HT-29 (cell line): ENCODE data around the gene CACHD1. TPM values are rescaled to one million over a fixed set of nuclear protein-coding genes. Genes with fewer than 3 reads are reported as not detected.

Experiments used
- DNase-seq: peaks from one replicate; pipeline ENCODE4 v3.0.0-alpha.2; 2015; ENCODE audit warnings: low spot score
- total RNA-seq: library from RNA; depleted of rRNA; stranded (reverse); fragments of >200 nt; shearing (Covaris generic); gene quantifications from 2 replicates; pipeline ENCODE4 v1.2.3, GENCODE V29; 2014; rRNA removed

CACHD1 gene
- total RNA-seq, result not detected in 2 replicates

DNA sequence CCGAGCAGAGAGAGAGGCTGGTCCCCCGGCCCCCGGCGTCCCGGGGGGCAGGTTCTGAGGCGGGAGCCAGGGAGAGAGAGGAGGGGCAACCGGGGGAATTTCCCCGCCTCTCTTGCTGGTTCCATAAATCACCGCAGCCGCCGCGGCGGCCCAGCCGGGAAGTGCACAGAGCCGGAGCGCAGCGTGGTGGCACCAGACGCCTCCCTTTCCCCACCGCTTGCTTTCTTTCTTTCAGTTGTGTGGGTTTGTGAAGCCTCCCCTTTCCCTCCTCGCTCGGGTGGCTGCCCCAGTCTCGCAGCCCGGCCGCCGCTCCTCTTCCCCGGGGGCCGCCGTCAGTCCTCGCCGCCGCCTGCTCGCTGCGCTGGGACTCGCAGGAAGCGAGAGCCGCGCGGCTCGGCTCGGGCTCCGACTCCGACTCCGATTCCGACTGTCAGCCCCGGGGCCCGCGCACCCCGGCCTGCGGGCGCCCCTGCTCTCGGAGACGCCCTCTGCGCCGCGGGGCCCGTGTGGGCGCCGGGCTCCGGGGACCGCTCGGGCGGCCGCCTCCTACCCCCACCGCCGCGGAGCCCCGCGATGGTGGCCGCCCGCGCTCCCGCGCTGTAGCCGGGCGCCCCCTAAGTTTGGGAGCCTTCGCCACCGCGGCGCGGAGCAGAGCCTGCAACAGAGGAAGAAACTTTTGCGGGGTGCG is at the start of gene CACHD1:
Gene CACHD1, plus strand, starts transcription at position 153 of the 688 bp plus-strand sequence. CDS start 616 bp downstream, outside the sequence.
- no peak for DNase-seq

DNA sequence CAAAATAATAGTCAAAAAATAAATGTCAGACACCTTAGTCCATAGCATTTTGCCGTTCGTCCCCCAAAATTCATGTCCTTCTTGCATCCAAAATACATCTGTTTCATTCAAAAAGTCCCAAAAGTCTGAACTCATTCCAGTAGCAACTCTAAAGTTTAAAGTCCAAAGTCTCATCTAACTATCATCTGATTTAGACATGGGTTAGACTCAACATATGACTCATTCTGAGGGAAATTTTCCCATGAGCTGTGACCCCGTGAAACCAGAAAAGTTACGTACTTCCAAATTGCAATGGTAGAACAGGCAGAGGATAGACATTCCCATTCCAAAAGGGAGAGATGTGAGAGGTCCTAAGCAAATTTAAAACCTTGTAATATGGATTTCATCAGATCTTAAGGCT is 48.6 kb upstream of the CACHD1 start:
- no peak for DNase-seq

DNA sequence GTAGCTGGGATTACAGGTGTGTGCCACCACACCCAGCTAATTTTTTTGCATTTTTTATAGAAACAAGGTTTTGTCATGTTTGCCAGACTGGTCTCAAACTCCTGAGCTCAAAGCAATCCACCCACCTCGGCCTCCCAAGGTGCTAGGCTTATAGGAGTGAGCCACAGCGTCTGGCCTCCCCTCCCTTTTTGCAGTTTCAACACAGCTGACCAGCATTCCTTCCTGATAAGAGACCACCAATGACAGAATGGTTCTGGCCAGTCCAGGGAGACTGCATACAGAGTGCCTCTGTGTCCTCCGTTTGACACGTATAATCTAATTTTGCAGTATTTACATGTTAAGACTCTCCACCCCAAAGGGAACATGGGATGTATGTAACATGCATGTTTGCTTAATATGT is 46.4 kb upstream of the CACHD1 start:
- DNase-seq, result no peak

DNA sequence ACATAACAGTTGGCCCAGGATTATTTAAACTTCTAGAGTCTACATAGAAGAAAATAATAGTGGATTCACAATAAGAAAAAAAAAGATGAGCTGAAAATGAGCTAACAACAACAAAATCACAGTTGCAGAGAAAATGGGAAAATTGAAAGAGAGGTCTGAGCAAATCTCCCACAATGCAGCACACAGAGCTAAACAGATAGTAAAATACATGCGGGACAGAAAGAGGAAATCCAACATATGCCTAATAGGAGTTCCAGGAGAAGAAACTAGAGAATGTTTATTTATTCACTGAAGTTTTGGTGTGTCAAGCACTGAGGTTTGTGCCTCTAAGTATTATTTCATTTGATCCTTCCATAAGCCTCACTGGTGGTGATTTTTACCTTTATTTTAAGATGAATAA is 45.5 kb upstream of the CACHD1 start:
- no peak for DNase-seq

DNA sequence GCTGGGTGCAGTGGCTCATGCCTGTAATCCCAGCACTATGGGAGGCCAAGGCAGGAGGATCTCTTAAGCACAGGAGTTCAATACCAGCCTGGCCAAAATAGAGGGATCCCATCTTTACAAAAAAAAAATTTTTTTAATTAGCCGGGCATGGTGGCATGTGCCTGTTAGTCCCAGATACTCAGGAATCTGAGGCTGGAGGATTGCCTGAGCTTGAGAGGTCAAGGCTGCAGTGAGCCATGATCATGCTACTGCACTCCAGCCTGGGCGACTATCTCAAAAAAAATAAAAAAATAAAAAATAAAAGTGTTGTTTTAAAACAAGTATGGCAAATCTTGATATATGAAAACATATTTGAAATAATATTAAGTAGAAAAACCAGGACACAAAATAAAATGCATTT is 44.4 kb upstream of the CACHD1 start:
- no peak for DNase-seq

DNA sequence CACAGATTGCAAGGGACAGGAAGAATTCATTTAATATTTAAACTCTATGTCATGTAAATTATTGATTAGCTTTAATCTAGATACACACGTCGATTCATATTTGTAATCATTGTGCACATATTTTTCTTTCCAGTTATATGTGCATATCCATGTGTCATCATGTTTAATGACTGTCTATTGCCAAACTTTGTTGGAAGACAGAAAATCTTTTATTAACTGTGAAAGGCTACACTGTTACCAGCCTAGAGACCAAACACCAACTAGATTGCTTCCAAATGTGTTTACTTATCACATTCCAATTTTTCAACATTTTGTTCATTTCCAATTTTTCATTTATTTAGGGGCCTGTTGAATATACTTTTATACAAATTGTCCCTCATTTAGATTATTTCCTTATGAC is 43.2 kb upstream of the CACHD1 start:
- no peak for DNase-seq

DNA sequence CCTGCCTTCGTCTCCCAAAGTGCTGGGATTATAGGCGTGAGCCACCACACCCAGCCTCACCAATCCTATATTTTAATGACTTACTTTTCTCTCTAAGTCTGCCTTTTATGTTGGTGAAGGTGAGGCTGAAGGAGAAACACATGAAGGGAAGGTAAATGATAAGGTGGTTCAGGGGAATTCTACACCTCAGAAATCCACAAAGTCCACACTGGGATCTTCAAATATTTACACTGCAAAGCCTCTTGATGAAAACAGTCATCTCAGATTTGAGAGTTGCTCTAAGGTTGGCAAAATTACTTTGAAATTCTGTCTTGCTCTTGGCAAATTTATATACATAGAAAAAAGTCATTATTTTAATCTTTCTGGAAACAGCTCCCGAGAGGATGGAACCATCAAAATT is 42.0 kb upstream of the CACHD1 start:
- no peak for DNase-seq

DNA sequence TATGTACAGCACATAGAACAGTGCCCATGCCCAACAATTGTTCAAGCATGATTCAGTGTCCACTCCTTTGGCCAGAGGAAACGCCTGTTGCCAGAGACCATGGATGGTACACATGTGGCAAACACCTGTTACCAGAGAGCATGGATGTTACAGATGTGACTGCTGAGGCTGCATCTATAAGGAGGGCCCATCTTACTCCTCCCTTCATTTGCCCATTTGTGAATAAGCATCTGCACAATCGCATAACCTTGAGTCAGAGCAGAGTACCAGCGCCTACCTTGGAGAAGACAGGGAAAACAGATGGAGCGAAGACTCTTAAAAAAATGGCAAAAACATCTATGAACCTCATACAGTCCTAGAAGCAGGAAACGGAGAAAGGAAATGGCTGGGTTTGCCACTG is 36.6 kb upstream of the CACHD1 start:
- no peak for DNase-seq

DNA sequence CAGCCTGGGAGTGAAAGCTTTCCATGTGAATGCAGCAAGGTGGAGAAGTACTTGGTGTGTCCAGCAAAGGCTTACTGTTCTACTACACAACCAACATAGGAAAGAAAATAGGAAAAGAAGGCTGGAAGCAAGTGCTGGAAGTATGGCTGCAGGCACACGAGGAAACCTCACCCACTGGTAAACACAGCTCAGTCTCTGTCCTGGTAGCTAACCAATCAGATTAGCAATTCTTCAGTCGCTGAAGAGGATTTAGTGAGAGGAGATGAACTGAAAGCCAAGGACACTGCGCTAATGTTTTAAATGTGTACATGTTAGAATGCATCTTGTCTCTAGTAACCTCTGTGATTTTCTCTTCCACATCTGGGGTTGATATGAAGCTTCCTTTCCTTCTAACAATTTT is 36.2 kb upstream of the CACHD1 start:
- DNase-seq, result no peak

DNA sequence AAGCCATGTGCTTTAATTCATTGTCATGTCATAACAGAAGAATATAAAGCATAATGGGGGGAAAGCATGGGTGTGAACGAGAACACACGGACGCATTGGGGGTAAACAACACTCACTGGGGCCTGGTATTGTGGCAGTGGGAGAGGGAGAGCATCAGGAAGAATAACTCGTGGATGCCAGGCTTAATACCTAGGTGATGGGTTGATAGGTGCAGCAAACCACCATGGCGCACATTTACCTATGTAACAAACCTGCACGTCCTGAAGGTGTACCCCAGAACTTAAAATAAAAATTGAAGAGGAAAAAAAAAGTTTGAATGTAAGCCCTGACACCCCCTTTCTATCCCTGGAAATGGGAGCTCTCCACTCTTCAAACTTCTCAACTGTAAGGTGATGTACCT is 34.9 kb upstream of the CACHD1 start:
- DNase-seq, result no peak

DNA sequence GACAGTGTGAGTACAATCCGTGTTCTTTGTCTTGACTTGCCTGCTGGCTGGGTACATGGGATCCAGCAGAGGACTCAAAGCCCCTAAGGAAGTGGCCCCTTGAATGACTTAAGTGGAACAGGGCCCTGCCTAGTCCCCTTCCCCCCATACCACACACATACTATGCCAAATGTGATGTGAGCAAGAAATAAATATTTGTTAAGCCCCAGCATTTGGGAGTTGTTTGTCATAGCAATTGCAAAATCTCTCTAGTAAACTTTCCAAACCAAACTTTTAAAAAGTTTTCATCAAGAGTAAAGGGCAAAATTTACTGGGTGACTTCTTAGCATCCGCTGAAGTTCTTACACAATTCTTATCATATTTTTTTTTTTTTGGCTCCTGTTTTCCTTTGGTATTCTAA is 32.5 kb upstream of the CACHD1 start:
- DNase-seq, result no peak

DNA sequence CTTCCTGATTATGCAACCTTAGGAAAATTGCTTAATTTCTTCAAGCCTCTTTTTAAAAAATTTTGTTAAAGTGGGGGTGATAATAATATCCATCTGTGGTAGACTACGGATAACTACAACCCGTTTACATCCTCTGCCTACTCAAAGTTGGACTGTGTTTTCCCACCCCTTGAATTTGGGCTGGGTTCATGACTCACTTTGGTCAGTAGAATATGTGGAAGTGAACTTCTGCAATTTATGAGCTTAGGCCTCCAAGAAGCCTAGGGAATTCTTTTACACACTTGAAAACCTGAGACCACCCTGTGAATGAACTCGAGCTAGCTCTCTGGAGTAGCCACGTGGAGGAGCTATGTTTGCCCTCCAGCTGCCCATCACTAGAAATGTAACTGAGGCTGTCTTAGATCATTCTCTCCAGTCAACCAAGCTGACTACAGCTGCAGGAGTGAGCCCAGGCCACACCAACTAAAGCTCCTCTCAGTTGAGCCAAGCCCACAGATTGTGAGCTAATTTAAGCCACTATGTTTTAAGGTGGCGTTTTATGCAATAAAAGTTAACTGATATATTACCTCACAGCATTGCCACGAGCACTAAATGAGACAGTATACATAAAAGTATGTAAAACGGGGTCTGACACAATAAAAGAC is 29.6 kb upstream of the CACHD1 start:
- DNase-seq, result no peak

DNA sequence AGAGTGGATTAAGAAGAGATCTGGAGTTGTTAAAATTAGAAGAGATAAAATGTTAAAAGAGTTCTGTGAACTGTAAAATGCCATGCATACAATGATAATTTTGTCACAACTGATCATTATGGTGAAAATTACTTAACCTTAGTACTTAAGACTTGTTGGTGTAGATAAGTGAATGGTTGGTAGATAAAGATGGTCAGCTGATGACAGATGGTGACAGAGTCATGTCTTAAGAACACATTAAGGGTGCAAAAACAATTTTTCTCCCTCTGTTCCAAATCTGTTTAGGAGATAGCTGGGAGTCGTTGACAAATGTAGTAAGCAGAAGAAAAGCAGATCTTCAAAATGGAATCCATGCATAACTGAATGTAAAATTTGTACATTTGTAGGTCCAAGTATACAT is 18.5 kb upstream of the CACHD1 start:
- DNase-seq, result no peak

DNA sequence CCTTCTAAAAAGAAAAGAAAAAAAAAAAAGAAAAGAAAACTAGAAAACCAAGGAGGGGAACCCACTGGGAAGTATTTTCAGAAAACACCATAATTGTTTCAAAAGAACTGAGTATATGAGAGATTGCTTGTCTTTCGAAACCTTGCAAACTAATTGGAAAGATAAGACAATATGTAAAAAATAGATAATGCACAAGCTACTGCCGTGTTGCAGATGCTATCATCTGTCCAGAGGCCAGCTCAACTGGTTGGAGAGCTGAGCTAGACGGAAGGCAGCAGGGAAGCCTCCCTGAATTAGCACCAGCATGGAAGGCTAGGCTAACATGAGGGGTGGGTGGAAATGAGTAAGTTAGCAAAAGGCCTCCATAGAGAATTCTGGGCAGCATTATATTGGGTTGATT is 16.2 kb upstream of the CACHD1 start:
- DNase-seq, result no peak

DNA sequence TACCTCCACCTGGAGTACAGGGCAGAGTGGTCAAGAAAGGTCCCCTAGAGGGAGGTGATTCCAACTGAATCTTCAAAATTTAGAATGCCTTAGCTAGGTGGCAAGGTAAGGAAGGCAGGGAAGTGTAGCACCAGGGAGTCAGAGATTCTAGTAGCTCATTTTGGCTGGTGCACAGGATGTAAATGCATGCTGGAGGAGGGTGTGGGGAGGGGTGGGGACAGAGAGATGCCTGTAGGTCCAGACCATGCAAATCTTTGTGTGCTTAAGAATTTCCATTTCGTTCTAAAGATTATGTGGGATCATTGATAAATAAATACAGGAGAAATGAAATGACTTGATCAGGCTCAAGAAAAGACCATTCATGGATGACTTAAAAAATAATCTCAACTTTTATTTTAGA is 11.0 kb upstream of the CACHD1 start:
- DNase-seq, result no peak

DNA sequence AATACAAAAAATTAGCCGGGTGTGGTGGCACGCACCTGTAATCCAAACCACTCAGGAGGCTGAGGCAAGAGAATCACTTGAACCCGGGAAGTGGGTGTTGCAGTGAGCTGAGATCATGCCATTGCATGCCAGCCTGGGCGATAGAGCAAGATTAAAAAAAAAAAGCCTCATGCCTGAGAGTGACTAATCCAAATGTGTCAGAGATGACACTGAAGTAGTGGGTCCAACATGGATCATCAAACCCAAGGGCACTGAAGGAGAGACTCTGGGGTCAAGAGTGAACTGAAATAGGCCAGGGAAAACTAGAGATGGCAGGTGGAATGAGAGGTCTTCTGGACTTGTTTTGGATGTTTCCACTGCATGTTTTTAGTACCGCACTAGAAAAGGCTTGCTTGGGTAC is 10.2 kb upstream of the CACHD1 start:
- DNase-seq, result no peak

DNA sequence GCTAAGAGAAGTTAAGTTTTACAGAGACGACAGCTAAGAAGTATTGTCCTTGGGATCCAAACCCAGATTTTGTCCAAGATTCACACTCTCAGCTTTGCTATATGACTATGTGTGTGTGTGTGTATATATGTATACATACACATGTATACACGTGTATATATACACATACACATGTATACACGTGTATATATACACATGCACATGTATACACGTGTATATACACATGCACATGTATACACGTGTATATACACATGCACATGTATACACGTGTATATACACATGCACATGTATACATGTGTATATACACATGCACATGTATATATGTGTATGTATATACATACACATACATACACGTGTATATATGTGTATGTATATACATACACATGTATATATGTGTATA is 3.9 kb upstream of the CACHD1 start:
- no peak for DNase-seq

DNA sequence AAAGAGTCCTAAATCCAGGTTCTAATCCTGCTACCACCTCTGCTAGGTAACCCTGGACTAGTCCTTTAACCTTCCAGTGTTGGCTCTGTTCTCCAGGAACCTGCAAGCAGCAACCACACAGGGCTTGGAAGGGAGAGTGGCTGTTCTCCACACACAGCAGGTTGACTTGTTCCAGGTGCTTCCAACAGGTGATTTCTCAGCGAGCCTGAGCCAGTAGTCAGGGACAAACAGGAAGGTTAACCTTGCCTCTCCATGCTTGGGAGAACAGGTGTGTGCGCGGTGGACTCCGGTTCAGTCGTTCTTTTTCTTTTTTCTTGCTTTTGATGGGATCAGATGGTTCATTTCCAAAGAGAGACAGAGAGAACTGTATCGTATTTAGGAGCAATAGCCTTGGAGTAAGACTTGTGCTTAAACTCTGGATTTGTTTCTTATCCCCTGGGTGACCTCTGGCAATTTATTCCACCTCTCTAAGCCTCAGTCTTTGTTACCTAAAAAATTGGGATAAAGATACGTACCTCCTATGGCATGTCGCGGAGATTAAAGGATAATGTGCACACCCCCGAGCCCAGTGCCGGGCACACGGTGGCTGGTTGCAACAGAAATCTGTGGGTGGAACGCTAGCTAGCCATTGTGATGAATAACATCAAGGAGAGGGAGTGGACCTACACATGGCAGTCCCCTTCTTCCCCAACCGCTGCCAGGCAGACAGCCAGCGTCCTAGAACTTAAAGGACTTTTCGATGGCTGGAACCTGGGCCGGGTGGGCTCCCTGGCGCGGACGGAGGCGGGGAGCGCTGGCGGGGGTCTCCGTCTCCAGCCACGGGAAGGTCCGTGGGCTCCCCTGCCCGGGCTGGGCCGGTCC is 583 bp upstream of the CACHD1 start:
- no peak for DNase-seq

DNA sequence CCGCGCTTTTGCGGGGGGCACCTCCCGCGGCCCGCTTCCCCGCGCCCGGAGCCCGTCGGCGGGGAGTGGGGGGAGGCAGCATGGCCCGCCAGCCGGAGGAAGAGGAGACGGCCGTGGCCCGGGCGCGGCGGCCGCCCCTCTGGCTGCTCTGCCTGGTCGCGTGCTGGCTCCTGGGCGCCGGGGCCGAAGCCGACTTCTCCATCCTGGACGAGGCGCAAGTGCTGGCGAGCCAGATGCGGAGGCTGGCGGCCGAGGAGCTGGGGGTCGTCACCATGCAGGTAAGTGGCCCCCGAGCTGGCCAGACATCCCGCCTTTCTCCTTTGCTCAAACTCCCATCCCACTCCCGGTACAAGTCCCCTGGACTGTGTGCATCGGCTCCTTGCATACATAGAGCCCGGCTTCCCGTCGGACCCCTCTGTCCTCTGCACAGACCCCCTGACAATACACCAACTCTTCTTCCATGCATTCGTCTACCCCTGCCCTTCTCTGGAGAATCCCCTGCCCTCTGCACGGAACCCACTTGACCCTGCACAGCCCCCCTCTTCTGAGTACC is 812 bp downstream of the CACHD1 start:
- DNase-seq, result no peak

DNA sequence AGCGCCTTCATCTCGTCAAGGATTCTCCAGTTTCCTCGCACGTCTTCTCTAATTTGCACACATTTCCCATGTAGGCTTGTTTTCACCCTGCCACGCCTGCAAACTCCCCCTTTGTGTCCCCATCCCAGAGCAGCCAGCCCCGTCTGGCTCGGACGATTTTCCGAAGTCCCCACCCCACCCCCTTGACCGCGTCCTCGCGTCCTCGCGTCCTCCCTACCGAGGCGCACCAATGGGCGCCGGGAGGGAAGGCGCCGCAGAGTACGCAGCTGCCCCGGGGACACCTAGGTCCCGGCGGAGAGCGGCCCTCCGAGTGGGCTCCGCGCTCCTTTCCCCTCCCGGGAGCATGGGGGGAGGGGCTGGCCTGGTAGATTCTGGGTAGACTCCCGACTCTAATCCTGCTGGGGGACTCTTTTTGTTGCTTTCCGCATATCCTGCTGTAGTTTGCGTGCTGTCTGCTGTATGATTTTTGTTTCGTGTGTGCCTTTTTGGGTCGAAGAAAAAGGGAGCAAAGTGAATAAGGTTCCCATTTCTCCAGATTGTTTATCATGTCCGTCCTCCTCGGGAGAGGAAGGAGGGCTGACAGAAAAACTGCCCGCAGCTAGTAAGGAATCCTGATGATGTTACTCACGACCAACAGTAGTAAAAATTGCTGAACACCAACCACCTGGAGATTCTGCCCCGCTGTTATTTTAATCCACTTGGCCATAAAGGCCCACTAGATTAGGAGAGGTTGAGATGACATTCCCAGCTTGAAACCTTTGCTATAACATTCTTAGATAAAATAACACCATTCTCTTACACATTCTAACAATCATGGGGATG is 1.5 kb downstream of the CACHD1 start:
- no peak for DNase-seq

DNA sequence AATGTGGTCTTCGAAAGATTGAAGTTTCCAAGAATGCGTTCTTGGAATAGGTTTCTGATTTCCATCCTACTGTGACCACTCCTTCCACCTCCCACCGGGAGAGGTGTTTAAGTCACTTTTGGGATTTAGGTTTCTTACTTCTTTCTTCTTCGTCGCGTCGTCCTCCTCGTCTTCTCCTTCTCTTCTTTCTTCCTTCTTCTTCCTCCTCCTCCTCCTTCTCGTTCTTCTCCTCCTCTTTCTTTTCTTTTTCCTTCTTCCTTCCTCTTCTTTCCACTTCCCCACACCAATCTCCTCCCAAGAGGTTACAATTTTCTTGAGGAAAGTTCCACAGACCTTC is 2.1 kb downstream of the CACHD1 start:
- no peak for DNase-seq

DNA sequence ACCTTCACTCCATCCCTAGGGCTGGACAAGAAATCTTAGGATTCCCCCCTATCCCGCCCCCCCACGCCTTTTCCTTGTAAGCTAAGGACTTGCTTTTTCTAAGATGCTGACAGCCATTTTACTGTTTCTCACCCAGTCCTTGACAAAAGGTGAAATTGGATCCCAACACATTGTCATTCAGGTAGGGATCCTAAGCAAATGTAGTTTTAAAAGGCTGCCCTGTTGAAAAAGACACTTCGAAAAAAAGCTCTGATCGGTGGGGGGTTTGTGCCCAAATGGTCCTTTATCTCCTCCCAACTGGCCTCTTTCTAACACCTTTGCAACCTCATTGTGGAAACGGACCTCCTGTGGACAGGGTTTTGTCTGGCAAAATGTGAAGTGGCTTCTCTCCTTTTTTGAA is 2.9 kb downstream of the CACHD1 start:
- DNase-seq, result no peak
